A673 (cell line): Measurements from ENCODE around the gene SMURF1. TPM values are rescaled to one million over a fixed set of nuclear protein-coding genes. Genes with fewer than 3 reads are reported as not detected.

Source experiments
- BruUV-seq: library from RNA; stranded (reverse); fragments of 400-500 nt; replicated peaks from 2 replicates; lab custom pipeline; 2021; lab: Mats Ljungman, UMichigan
- CTCF ChIA-PET: fragments of 300-600 bp; sonication (Branson Sonifier 250); formaldehyde crosslinking; loops from one replicate; lab custom pipeline; 2022; ENCODE audit warnings: antibody characterized with exemption; lab: Charles Lee
- POLR2A ChIA-PET: fragments of 300-600 bp; sonication (Branson Sonifier 250); formaldehyde crosslinking; loops from one replicate; lab custom pipeline; 2022; ENCODE audit warnings: antibody characterized with exemption; ENCODE audit not compliant: low non-redundant PET; lab: Charles Lee
- DNase-seq: peaks from one replicate; pipeline ENCODE4 v3.0.0-alpha.2; 2015; ENCODE audit warnings: low spot score
- H3K27ac ChIP-seq: fragments of 200-600 bp; sonication (generic); 2 replicates; pipeline ENCODE4 v1.5.1; 2016; ENCODE audit warnings: mixed run types, low read depth, mild to moderate bottlenecking, mixed read lengths, antibody characterized with exemption, low read length; ENCODE audit not compliant: poor library complexity, severe bottlenecking
- H3K27me3 ChIP-seq: fragments of 200-600 bp; sonication (generic); replicated peaks from 2 replicates; pipeline ENCODE4 v1.6.1; 2017; ENCODE audit warnings: mixed run types, low read depth, mild to moderate bottlenecking, mixed read lengths, antibody characterized with exemption, low read length; ENCODE audit not compliant: insufficient read depth, poor library complexity
- H3K36me3 ChIP-seq: fragments of 200-600 bp; sonication (generic); 2 replicates; pipeline ENCODE4 v1.6.1; 2016; ENCODE audit warnings: mixed run types, mild to moderate bottlenecking, mixed read lengths, antibody characterized with exemption, low read length; ENCODE audit not compliant: insufficient read depth, poor library complexity, severe bottlenecking
- H3K4me1 ChIP-seq: fragments of 200-600 bp; sonication (generic); 2 replicates; pipeline ENCODE4 v1.6.1; 2017; ENCODE audit warnings: mixed run types, mild to moderate bottlenecking, mixed read lengths, antibody characterized with exemption, low read length; ENCODE audit not compliant: insufficient read depth, poor library complexity, severe bottlenecking
- H3K4me3 ChIP-seq: fragments of 200-600 bp; sonication (generic); 2 replicates; pipeline ENCODE4 v1.5.1; 2016; ENCODE audit warnings: low read depth, mixed run types, mild to moderate bottlenecking, mixed read lengths, low read length; ENCODE audit not compliant: poor library complexity, severe bottlenecking
- H3K9me3 ChIP-seq: fragments of 200-600 bp; sonication (generic); 2 replicates; pipeline ENCODE4 v1.6.1; 2016; ENCODE audit warnings: mixed run types, low read depth, mild to moderate bottlenecking, mixed read lengths, antibody characterized with exemption, low read length; ENCODE audit not compliant: poor library complexity, severe bottlenecking
- CTCF ChIP-seq: fragments of 300-800, 200-600 bp; sonication (generic); conservative IDR thresholded peaks from 2 replicates; pipeline ENCODE4 v1.5.1; 2017; ENCODE audit warnings: low read depth, mild to moderate bottlenecking, antibody characterized with exemption, low read length, moderate library complexity, mixed read lengths
- EZH2 ChIP-seq: fragments of 200-600 bp; sonication (generic); IDR thresholded peaks from 2 replicates; pipeline ENCODE4 v1.6.1; 2017; ENCODE audit warnings: borderline replicate concordance, low read depth, mild to moderate bottlenecking, mixed read lengths, antibody characterized with exemption, low read length; ENCODE audit not compliant: poor library complexity, severe bottlenecking
- intact Hi-C: fragments of 100-400 bp; cut with micrococcal nuclease; formaldehyde crosslinking; loops from one replicate; pipeline ENCODE4 v1.10.0; 2022; ENCODE audit not compliant: unreplicated experiment
- total RNA-seq: library from RNA; stranded (reverse); gene quantifications from 2 replicates; pipeline ENCODE4 v1.2.3, GENCODE V29; 2021

SMURF1 gene
- total RNA-seq, 1 experiment from 2014 or later, result 16.5 TPM

GRCh38 chr7:99030951-99031350 lies 113.0 kb downstream of the SMURF1 start:
- ChIA-PET CTCF (no interaction called here), POLR2A (no interaction called here)
- BruUV-seq, result no TSS peak
- intact Hi-C loops, result no loop called here
- TF ChIP-seq EZH2 (no peak), CTCF (no peak)
- DNase-seq, result no peak
- H3K4me3 ChIP-seq, result no peak overlapping the region
- no peaks in the 10 kb centered on the region for H3K9me3 ChIP-seq
- no peaks in the 10 kb centered on the region for H3K27me3 ChIP-seq
- H3K27ac ChIP-seq, result no peak overlapping the region
- H3K4me1 ChIP-seq, result no peaks in the 10 kb centered on the region
- H3K36me3 ChIP-seq, result peaks cover 77% of the 10 kb centered on the region

- H3K27me3 ChIP-seq, result no peaks in the 10 kb centered on the region
- TF ChIP-seq CTCF, result no peak
- H3K27ac ChIP-seq, result no peak overlapping the region
- ChIA-PET CTCF (no interaction called here), POLR2A (no interaction called here)
- no peak for DNase-seq
- H3K36me3 ChIP-seq, result peaks cover 76% of the 10 kb centered on the region
- H3K9me3 ChIP-seq, result no peaks in the 10 kb centered on the region
- BruUV-seq, result no TSS peak
- no peaks in the 10 kb centered on the region for H3K4me1 ChIP-seq
- intact Hi-C loops, result no loop called here
- H3K4me3 ChIP-seq, result no peak overlapping the region
These were observed 113.5 kb downstream of the SMURF1 start for GRCh38 chr7:99030457-99030856.

DNA sequence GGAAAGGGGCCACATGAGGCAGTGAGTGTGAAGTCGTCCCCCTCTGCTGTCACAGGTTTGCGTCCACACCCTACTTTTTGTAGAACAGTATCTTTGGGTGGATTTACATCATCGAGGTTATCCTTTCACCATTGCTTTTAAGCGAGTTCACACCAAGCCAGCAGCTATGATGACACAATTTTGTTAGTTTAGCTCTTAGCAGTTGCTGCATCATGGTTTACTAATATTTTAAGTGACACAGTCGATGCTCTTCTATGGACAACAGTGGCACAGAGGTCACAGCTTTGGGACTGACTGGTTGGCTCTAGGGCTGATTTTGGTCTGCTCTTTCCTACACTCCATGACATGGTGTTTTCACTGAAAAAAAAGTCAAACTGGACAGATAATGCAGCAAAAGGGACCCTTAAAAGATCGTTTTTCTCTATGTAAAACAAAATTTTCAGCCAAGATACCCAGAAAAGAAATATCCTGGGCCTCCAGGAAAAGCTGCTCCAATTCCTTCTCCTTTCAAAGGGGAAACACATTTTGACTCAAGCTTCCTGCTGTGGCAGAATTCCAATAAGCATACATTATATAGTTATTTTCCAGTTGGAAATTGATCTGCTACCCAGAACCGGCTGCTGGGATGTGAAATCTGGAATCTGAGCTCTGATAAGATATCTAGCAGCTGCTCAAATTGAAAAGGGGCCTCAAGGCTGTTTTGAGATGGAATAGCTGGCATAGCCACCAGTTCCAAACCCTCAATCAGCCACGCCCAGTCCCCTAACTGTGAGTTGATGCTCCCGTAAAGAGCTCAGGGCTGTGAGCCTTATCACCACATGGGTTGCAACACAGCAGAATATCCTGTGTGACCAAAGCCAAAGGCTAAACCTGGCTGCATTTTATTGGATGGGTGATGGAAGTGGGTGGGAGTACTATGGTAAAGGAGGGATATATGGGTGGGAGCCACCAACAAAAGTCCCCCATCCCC lies 114.2 kb downstream of the SMURF1 start:
- Histone ChIP-seq H3K27me3 (no peaks in the 10 kb centered on the region), H3K36me3 (peaks cover 69% of the 10 kb centered on the region), H3K4me3 (no peak overlapping the region), H3K27ac (no peak overlapping the region), H3K4me1 (no peaks in the 10 kb centered on the region), H3K9me3 (no peaks in the 10 kb centered on the region)
- DNase-seq, result no peak
- ChIA-PET CTCF (no interaction called here), POLR2A (no interaction called here)
- no TSS peak for BruUV-seq
- intact Hi-C loops, result loop anchor here (10.0 kb wide), 1 partner anchor 65 kb away; no protein-coding TSS in a partner anchor
- TF ChIP-seq EZH2, result no peak
- TF ChIP-seq CTCF, result no peak
